Breast epithelium (tissue), 3 donors: ENCODE results near the gene RBM33.

Source experiments
- CTCF ChIP-seq, 3 donors: fragments of 450-650 bp; IDR thresholded peaks; one replicate each; pipeline ENCODE4 v1.5.1; 2016 to 2017; ENCODE audit warnings: antibody characterized with exemption in 3 of 3, mild to moderate bottlenecking in 3 of 3, moderate library complexity in 3 of 3
- POLR2A ChIP-seq: fragments of 450-650 bp; IDR thresholded peaks from one replicate; pipeline ENCODE4 v1.6.1; 2016; ENCODE audit warnings: antibody characterized with exemption, mild to moderate bottlenecking, moderate library complexity
- POLR2AphosphoS5 ChIP-seq, 3 donors: sonication (generic); formaldehyde crosslinking; IDR thresholded peaks; one replicate each; pipeline ENCODE4 v1.6.1; 2017; ENCODE audit warnings: antibody characterized with exemption in 3 of 3

DNA sequence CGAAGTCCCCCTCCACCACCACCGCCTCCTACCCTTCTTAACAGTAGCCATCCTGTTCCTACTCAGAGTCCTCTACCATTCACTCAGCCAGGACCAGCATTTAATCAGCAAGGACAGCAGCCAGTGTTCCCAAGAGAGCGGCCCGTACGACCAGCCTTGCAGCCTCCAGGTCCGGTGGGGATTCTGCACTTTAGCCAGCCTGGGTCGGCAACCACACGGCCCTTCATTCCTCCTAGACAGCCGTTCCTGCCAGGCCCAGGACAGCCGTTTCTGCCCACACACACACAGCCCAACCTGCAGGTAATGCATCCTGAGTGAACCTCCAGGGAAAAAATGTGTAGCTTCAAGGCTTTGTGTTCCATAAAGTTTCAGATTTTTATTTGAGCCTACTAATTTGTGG, 93.6 kb downstream of the RBM33 start:
- TF ChIP-seq POLR2A (no peak), CTCF (IDR thresholded peaks at IDR 0.05) (no peak), POLR2AphosphoS5 (IDR thresholded peaks at IDR 0.05) (no peak)
